Activated CD8-positive, alpha-beta memory T cell treated with anti-CD3 and anti-CD28 coated beads for 36 hours (primary cell): ENCODE measurements around the gene C1QTNF4. TPM values are rescaled to one million over a fixed set of nuclear protein-coding genes. Genes with fewer than 3 reads are reported as not detected.
"Not testable (repeated sequence)": the region's sequence is repeated elsewhere in the genome, so short reads cannot be mapped to it uniquely, and the experiment has no call there.

Experiments used
- CTCF ChIA-PET: fragments of 350-600 bp; sonication (Branson Sonifier 250); formaldehyde crosslinking; loops from one replicate; lab custom pipeline; 2021; ENCODE audit warnings: antibody characterized with exemption; lab: Charles Lee
- POLR2A ChIA-PET: fragments of 350-600 bp; sonication (Branson Sonifier 250); formaldehyde crosslinking; loops from one replicate; lab custom pipeline; 2021; ENCODE audit warnings: antibody characterized with exemption; lab: Charles Lee
- total RNA-seq, 2 experiments: library from RNA; stranded (reverse); gene quantifications; one replicate each; pipeline ENCODE4 v1.2.3, GENCODE V29; 2021

Gene C1QTNF4
- total RNA-seq, 2 experiments from 2014 or later, result not detected

DNA sequence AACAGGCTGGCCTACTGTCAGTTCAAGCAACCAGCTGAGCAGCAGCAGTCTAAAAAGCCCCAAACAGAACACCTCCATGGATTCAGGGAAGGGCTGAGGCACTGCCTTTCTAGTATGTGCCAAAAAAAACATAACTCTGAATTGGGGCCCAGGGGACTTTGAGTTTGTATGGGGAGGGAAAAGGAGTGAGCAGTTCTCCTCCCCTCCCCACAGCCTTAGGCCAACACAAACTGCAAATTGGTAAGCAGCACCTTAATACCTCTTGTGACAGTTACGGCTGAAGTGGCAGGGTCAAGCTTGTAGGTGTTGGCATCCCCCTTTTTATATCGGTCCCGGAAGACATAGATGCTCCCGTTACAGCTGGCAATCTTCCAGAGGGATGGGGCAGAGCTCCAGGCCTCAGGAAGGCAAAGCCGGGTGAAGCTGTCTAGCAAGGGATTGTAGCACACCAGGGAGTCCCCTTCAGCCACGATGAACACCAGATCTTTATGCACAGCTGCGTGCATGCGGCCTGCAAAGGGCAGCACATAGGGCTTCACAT lies 21.4 kb downstream of the C1QTNF4 start:
- ChIA-PET POLR2A (no interaction called here), CTCF (interaction anchor here (0.9 kb wide), 1 partner anchor 20 kb away, joined by 3 read pairs; the partner anchor contains the start of gene CELF1)

DNA sequence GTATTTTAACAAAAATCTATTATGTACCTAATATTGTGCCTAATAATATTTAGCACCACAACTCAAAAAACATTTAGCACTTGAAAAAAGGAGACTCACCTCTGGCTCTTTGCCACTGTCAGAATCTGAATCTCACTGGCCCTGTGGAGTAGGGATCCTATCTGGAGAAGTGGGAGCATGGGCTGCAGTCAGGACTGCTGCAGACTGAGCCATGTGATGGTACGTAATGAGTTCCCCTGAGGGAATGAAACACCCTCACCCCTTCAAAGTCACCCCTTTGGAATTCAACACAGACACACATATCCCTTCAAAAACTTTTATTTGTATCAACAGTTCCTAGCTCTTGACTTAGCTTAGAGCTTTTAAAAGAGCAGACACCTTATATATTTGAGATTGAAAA lies 22.3 kb downstream of the C1QTNF4 start:
- ChIA-PET POLR2A (no interaction called here), CTCF (no interaction called here)

DNA sequence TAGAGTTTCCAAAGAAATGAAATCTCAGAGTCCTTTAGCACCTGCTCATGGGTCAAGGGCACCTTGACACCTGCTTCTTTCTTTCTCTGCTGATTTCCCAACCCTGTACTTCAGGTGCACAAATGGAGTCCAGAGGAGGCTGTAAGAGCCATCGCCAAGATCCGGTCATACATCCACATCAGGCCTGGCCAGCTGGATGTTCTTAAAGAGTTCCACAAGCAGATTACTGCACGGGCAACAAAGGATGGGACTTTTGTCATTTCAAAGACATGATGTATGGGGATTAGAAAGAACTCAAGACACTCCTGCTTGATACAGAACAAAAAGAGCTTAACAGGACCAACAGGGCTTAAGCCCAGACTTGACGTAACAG lies 22.9 kb downstream of the C1QTNF4 start:
- CTCF ChIA-PET, result no interaction called here
- POLR2A ChIA-PET, result no interaction called here

DNA sequence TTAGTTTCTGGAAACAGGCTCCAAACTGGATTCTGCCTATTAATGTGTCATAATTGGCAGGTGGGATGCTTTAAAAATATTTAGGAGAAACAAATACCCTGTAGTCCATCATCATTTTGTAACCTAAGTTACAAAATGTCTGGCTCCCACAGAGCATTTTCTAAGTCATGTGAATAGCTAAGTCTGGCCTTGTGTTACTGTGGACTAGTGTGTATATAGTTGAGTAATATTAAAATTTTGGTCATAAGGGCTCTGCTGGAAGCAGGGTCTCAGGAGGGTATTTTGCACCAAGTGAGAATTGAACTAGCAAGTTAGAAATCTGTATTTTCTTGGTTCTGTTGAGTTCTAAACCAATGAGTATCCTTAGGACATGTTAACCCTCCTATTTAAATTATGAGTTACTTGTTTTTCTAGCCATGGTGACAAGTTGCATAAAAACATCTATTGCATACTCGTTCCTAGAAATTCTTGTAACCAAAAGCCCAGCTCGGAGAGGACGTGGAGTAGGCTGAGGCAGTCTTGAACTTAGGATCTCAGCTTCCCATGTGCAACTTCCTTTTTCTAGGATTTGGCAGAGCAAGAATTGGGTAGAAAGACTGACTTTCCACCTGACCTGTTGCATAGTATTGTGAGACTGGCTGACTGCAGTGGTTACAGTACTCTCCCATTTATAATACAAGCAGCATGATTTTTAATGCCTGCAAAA lies 23.4 kb downstream of the C1QTNF4 start:
- ChIA-PET POLR2A (interaction anchor here (0.6 kb wide), 2 partner anchors 77 to 90 kb away, joined by 5 to 8 read pairs; no protein-coding TSS in a partner anchor), CTCF (interaction anchor here (0.7 kb wide), 1 partner anchor 34 kb away, joined by 3 read pairs; no protein-coding TSS in a partner anchor)

DNA sequence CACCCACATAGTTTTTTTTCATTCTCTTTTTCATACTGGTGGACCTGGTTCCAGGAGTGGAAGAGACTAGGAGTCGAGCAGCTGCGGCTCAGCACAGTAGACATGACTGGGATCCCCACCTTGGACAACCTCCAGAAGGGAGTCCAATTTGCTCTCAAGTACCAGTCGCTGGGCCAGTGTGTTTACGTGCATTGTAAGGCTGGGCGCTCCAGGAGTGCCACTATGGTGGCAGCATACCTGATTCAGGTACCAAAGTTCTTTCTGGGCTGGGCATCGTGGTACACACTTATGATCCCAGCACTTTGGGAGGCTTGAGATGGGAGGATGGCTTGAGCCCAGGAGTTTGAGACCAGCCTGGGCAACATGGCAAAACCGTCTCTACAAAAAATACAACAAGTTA lies 24.6 kb downstream of the C1QTNF4 start:
- CTCF ChIA-PET, result no interaction called here
- POLR2A ChIA-PET, result interaction anchor here (1.9 kb wide), 1 partner anchor 8 kb away, joined by 7 read pairs; no protein-coding TSS in a partner anchor

DNA sequence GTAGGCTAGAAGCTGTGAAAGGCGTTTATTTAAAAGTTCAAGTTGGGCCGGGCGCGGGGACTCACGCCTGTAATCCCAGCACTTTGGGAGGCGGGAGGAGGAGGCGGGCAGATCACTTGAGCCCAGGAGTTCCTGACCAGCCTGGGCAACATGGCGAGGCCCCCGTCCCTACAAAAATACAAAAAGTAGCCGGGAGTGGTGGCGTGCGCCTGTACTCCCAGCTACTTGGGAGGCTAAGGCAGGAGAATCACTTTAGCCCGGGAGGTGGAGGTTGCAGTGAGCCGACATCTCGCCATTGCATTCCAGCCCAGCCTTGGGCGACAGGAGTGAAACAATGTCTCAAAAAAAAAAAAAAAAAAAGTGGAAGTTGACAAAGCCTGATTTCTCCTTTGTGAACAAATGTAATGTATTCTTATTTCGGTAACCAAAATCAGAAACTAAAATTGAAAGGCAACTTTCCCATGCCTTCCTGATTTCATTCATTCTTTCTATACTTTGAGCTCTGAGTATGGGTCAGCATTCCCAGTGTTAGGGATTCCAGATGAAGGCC lies 28.0 kb downstream of the C1QTNF4 start:
- CTCF ChIA-PET, result interaction anchor here (0.6 to 2.6 kb wide), 5 partner anchors 12 to 245 kb away, joined by 3 to 20 read pairs (median 4); partner anchors contain the start of genes CELF1, KBTBD4 and NDUFS3
- POLR2A ChIA-PET, result interaction anchor here (0.7 to 3.4 kb wide), 5 partner anchors 13 to 194 kb away, joined by 3 to 19 read pairs (median 8); partner anchors contain the start of genes CELF1, KBTBD4 and NDUFS3

DNA sequence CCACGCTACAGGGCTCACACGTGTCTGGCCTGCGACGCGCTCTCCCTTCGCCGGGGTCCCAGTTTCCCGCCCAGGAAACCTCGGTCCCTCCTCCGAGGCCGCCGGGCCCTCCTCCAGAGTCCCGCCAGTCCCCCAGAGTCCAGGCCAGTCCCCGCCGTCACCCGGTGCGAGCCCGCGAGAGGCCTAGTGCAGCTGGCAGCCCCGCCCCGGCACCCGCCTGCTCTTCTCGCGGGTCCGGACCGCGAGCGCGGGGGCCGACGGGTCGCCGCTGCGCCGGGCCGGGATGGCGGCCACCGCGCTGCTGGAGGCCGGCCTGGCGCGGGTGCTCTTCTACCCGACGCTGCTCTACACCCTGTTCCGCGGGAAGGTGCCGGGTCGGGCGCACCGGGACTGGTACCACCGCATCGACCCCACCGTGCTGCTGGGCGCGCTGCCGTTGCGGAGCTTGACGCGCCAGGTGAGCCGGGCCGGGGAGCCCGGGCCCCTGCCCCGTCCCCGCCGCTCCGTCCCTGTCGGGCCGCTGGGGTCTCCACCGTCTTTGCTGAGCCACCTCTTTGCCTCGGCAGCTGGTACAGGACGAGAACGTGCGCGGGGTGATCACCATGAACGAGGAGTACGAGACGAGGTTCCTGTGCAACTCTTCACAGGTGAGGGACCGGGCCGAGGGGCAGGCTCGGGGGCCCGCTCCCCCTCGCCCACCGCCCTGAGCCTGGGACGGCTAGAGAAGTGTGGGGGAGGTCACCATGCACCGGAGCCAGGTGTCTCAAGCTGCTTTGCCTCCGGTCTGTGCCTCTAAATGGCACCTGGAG lies 28.7 kb downstream of the C1QTNF4 start, which contains the start of gene PTPMT1:
Gene PTPMT1, plus strand, starts transcription at position 260 of the 809 bp plus-strand sequence. Its CDS starts 24 bp downstream, at position 284.
- CTCF ChIA-PET, result interaction anchor here (0.9 to 2.6 kb wide), 3 partner anchors 13 to 112 kb away, joined by 3 to 20 read pairs (median 6); partner anchors contain the start of genes KBTBD4 and NDUFS3
- POLR2A ChIA-PET, result interaction anchor here (0.7 to 3.4 kb wide), 6 partner anchors 12 to 295 kb away, joined by 3 to 19 read pairs (median 6); partner anchors contain the start of genes CELF1, KBTBD4 and NDUFS3

DNA sequence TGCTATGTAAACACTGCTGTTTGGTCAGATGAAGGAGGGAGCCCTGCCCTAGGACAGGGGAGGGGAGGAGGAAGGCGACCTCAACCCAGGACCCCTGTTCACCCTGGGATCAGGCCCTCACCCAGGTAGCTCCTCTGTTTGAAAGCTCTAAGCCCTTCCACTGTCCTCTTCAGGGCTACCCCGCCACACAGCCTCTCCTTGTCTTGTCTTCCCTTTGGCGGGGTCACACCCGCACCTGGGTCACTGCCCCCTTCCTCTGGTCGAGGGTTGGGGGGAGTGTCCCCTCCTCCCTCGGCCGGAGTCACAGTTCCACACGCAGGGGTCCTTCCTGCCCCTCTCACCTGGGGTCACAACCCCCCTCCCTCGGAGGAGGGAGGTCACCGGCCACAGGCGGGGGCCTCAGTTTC lies 29.3 kb downstream of the C1QTNF4 start:
- POLR2A ChIA-PET, result interaction anchor here (1.0 to 3.4 kb wide), 3 partner anchors 12 to 294 kb away, joined by 3 to 19 read pairs (median 5); partner anchors contain the start of genes CELF1, KBTBD4 and NDUFS3
- CTCF ChIA-PET, result interaction anchor here (1.2 to 2.6 kb wide), 4 partner anchors 9 to 13 kb away, joined by 4 to 20 read pairs (median 6); partner anchors contain the start of genes CELF1, KBTBD4 and NDUFS3

DNA sequence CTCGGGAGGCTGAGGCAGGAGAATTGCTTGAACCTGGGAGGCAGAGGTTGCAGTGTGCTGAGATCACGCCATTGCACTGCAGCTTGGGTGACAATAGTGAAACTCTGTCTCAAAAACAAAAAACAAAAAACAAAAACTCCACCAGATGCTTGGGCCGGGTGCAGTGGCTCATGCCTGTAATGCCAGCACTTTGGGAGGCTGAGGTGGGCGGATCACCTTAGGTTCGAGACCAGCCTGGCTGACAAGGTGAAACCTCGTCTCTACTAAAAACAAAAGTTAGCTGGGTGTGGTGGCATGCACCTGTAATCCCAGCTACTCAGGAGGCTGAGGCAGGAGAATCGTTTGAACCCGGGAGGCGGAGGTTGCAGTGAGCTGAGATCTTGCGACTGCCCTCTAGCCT lies 29.8 kb downstream of the C1QTNF4 start:
- ChIA-PET POLR2A (interaction anchor here (1.0 to 3.4 kb wide), 3 partner anchors 11 to 293 kb away, joined by 3 to 19 read pairs (median 5); partner anchors contain the start of genes CELF1, KBTBD4 and NDUFS3), CTCF (interaction anchor here (0.5 to 2.6 kb wide), 5 partner anchors 9 to 152 kb away, joined by 3 to 20 read pairs (median 6); partner anchors contain the start of genes CELF1, KBTBD4 and NDUFS3)

DNA sequence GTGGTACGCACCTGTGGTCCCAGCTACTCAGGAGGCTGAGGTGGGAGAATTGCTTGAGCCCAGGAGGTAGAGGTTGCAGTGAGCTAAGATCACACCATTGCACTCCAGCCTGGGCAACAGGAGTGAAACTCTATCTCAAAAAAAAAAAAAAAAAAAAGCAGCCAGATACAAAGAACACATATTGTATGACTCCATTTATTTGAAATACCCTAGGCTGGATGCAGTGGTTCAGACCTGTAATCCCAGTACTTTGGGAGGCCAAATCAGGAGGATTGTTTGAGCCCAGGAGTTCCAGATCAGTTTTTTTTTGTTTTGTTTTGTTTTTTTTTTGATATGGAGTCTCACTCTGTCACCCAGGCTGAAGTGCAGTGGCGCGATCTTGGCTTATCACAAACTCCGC lies 31.8 kb downstream of the C1QTNF4 start:
- POLR2A ChIA-PET, result interaction anchor here (0.6 kb wide), 1 partner anchor 455 kb away, joined by 5 read pairs; no protein-coding TSS in a partner anchor
- CTCF ChIA-PET, result interaction anchor here (0.7 to 0.9 kb wide), 2 partner anchors 16 to 199 kb away, joined by 3 to 4 read pairs; partner anchors contain the start of genes KBTBD4 and NDUFS3

DNA sequence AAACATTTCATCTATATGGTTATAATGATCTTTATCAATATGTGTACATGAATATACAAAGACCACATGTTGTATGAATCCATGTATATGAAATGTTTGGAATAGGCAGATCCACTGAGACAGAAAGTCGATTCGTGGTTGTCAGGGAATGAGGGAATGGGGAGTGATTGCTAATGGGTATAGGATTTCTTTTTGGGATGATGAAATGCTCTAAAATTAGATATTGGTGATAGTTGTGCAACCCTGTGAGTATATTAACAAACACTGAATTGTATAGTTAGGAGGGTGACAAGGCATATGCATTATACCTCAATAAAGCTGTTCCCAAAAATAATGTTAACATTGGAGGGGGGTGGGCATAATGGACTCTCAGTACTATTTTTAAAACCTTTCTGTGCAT lies 33.8 kb downstream of the C1QTNF4 start:
- POLR2A ChIA-PET, result no interaction called here
- CTCF ChIA-PET, result interaction anchor here (0.7 kb wide), 2 partner anchors 167 to 345 kb away, joined by 3 to 4 read pairs; partner anchors contain the start of gene DDB2

DNA sequence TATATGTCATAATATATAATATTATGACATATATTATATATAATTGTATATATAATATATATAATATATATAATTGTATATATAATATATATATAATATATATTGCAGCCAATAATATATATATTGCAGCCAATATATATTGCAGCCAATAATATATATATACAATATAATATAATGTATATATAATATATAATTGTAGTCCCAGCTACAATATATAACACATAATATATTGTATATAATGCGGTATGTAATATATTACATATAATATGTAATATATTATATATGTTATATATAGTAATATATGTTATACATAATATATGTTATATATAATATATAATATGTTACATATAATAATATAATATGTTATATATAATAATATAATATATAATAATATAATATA lies 35.5 kb downstream of the C1QTNF4 start:
- ChIA-PET POLR2A (no interaction called here), CTCF (no interaction called here)

DNA sequence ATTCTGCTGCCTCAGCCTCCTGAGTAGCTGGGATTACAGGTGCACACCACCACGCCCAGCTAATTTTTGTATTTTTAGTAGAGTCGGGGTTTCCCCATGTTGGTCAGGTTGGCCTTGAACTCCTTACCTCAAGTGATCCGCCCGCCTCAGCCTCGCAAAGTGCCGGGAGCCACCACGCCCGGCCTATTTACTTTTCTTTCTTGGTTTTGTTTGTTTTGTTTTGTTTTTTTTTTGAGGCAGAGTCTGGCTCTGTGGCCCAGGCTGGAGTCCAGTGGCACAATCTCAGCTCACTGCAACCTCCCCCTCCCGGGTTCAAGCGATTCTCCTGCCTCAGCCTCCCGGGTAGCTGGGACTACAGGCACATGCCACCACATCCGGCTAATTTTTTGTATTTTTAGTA lies 37.2 kb downstream of the C1QTNF4 start:
- CTCF ChIA-PET, POLR2A ChIA-PET: not testable (repeated sequence)

DNA sequence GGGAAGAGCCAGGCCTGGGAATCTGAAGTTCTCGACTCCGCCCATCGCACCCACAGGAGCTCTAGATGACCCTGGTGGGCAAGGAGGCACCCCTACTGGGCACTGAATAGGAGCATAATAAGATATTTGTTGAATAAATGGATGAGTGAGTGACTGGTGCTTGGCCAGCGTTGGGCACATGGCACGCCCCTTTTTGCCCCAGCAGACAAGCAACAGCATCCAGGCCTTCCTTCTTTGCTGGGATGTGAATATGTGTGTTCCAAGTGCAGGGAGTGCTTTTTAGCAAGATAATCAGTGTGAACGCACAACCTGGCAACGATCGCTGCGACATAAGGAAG lies 40.8 kb downstream of the C1QTNF4 start:
- POLR2A ChIA-PET, result interaction anchor here (0.9 to 1.0 kb wide), 2 partner anchors 11 to 13 kb away, joined by 3 to 5 read pairs; no protein-coding TSS in a partner anchor
- CTCF ChIA-PET, result interaction anchor here (0.6 to 2.3 kb wide), 12 partner anchors 11 to 127 kb away, joined by 3 to 12 read pairs (median 4); partner anchors contain the start of genes KBTBD4, NDUFS3 and PSMC3

DNA sequence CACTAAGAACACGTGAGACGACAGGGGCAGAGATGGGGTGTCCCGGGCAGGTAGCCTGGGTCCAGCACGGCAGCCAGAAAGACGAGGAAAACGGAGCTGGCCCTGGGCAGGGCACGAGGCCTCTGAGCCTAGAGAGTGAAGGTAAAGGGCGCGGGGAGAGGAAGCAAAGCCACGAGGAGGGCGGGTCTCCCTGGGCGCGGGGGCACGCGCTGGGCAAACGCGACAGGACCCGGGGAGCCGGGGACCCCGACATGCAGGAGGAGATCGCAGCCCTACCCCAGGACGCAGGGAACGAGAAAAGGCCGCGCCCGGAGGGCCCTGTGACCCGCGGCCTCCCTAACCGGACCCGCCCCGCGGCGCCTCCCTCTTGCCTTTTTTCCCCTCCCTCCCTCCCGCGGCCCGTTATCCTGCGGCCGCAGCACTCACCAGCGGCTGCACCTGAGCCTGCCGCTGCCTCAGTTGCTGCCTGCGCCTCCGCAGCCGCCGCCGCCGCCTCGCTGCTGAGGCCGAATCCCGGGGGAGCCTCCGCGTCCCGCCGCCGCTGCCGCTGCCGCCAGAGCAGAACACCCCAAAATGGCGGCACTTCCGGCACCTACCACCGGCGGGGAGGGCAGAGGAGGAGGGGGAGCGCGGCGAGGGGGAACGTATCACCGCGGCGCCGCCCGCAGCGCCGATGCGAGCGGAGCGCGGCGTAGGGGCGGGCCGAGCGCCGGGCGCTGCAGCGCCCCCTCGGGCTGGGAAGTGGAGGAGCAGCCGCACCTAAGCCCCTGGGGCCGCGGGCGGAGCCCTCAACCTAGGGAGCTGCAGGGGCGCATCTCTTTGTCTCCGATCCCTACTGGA lies 41.4 kb downstream of the C1QTNF4 start, which contains the start of gene CELF1:
Gene CELF1, minus strand, starts transcription at position 567 of the 840 bp plus-strand sequence. CDS start 53,609 bp downstream, outside the sequence.
- POLR2A ChIA-PET, result interaction anchor here (0.6 to 2.4 kb wide), 7 partner anchors 12 to 127 kb away, joined by 3 to 15 read pairs (median 5); partner anchors contain the start of genes KBTBD4, NDUFS3 and PSMC3
- CTCF ChIA-PET, result interaction anchor here (0.6 to 2.3 kb wide), 22 partner anchors 12 to 900 kb away, joined by 3 to 12 read pairs (median 4); partner anchors contain the start of genes KBTBD4, NDUFS3, PSMC3 and PTPMT1

DNA sequence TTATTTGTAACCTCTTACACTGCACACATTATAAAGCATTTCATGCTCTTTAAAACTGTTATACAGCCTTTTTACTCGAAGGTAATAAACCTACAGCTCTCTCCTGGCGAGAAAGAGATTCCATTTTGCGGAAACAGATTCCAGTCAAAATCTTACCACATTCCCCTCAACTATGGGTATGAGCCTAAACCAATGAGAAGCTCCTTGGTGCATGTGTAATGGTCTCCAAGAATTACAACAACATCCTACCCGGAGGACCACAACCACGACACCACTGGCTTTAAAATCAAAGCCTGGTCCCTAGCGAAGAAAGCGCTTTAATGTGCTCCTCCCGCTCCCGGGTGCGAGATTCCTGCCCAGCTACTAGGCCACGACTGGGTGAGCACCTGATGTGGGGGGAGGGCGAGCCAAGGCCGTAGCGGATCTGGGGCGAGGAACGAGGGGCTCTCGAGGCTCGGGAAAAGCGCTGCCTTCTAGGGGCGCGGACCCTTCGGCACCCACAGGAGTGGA lies 42.1 kb downstream of the C1QTNF4 start:
- ChIA-PET CTCF (interaction anchor here (0.7 to 2.3 kb wide), 15 partner anchors 9 to 900 kb away, joined by 3 to 12 read pairs (median 4); partner anchors contain the start of genes KBTBD4, NDUFS3 and PTPMT1), POLR2A (interaction anchor here (0.6 to 2.4 kb wide), 8 partner anchors 12 to 246 kb away, joined by 3 to 15 read pairs (median 4); partner anchors contain the start of genes KBTBD4, NDUFS3 and PSMC3)
